Body of pancreas (tissue), 4 donors: Measurements from ENCODE around the gene GPR27. TPM values are rescaled to one million over a fixed set of nuclear protein-coding genes. Genes with fewer than 3 reads are reported as not detected.
A peak's percentile ranks its signal among the peaks of the same experiment; 100 is the strongest.

Source experiments
- ATAC-seq: fragments of 150-250 bp; one replicate; pipeline ENCODE4 v1.9.1; 2016
- DNase-seq, 4 donors: peaks; one replicate each; pipeline ENCODE4 v3.0.0-alpha.2; 2019
- H3K27ac ChIP-seq, 4 donors: fragments of 200-600 bp; sonication (generic); 1 replicate in 3 of 4; 2 replicates in 1 of 4; pipeline versions ENCODE4 v1.5.1 to v1.6.1; 2016 to 2019; ENCODE audit warnings: mild to moderate bottlenecking in 1 of 4, mixed read lengths in 1 of 4, moderate library complexity in 1 of 4
- H3K27me3 ChIP-seq, 2 donors: fragments of 200-600 bp; sonication (generic); one replicate each; pipeline ENCODE4 v1.6.0; 2016; ENCODE audit warnings: mild to moderate bottlenecking in 1 of 2
- H3K36me3 ChIP-seq, 2 donors: fragments of 200-600 bp; sonication (generic); replicated peaks in 1 of 2; 2 replicates each; pipeline ENCODE4 v1.5.1; 2016; ENCODE audit warnings: low read depth in 2 of 2; ENCODE audit not compliant: insufficient read depth in 1 of 2
- H3K4me1 ChIP-seq: fragments of 200-600 bp; sonication (generic); one replicate; pipeline ENCODE4 v1.6.0; 2016
- H3K4me3 ChIP-seq, 2 donors: fragments of 200-600 bp; sonication (generic); 1 replicate in 1 of 2; 2 replicates in 1 of 2; pipeline ENCODE4 v1.5.1; 2016 to 2019
- H3K9me3 ChIP-seq, 3 donors: fragments of 200-600 bp; sonication (generic); 1 replicate in 2 of 3; 2 replicates in 1 of 3; pipeline ENCODE4 v1.5.1; 2016
- POLR2A ChIP-seq, 3 donors: fragments of 450-650 bp; IDR thresholded peaks; one replicate each; pipeline ENCODE4 v1.6.1; 2016; ENCODE audit warnings: antibody characterized with exemption in 3 of 3, mild to moderate bottlenecking in 2 of 3
- whole genome bisulfite sequencing, 2 donors: methylation state at CpG; one replicate each; pipeline ENCODE4 v1.1.5; 2017; 5-methylcytosine and 5-hydroxymethylcytosine counted together
- intact Hi-C: fragments of 100-400 bp; cut with DNase I; formaldehyde crosslinking; loops from one replicate; pipeline ENCODE4 v1.15.1; 2023
- total RNA-seq, 2 donors: library from RNA; depleted of rRNA; stranded (reverse); fragments of >200 nt; gene quantifications; one replicate each; pipeline ENCODE4 v1.1.0, GENCODE V29; 2016
- TF ChIP-seq, protein P1 (sequence below), 7 experiments: fragments of 450-650 bp in 4 of 7; fragments of 200-600 bp in 3 of 7; sonication (generic) in 3 of 7; IDR thresholded peaks; one replicate each; pipeline ENCODE4 v1.5.1; 2016 to 2019; ENCODE audit warnings: antibody characterized with exemption in 7 of 7

Gene GPR27
- total RNA-seq, 2 donors from 2014 or later: 0.33 to 2.3 TPM

DNA sequence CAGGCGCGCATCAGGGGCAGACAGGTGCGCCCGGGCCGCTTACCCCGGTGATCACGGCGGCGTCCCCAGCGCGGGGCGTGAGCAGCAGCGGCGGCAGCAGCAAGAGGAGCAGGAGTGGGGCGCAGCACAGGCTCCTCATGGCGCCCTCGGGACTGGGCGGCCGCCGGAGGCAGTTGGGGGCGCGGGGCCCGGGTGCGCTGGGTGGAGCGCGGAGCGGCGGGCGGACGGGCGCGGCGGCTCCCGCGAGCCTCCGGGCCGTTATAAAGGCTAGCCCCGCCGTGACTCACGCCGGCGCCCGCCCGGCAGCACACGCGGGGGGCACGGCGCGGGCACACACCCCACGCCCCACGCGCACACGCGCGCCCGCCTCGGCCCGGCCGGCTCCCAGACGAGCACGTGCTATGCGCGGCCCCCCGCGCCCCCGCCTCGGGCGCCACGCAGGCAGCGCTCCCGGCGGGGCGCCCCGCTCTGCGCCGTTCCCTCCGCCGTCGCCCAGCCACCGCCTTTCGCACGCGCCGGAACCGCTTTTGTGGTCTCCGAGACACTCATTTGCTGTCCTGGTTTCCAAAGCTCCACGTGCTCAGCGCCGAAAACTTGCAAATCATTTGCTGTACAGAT lies 31.4 kb downstream of the GPR27 start, which contains the start of gene PROK2:
TSS of gene PROK2 (minus strand) at position 235 of the 618 bp plus-strand sequence. CDS start at position 139, 96 bp downstream.
- Histone ChIP-seq H3K36me3 (no peaks in the 10 kb centered on the region), H3K9me3 (no peaks in the 10 kb centered on the region), H3K4me3 (no peak within 1 kb of the TSS), H3K27ac (no peak within 1 kb of the TSS), H3K27me3 (peaks cover 0 to 18% of the 10 kb centered on the region in 2 donors), H3K4me1 (peaks cover 16% of the 10 kb centered on the region)
- peak in 1 of 4 donors; percentile 15 for DNase-seq
- intact Hi-C loops: no loop called here
- peak; percentile 33 for ATAC-seq
- 0 to 1% methylated on average over 2 to 61 of the region's 89 CpGs for WGBS, 2 donors
- no peak for TF ChIP-seq POLR2A (IDR thresholded peaks at IDR 0.05)
- TF ChIP-seq, protein P1, sequence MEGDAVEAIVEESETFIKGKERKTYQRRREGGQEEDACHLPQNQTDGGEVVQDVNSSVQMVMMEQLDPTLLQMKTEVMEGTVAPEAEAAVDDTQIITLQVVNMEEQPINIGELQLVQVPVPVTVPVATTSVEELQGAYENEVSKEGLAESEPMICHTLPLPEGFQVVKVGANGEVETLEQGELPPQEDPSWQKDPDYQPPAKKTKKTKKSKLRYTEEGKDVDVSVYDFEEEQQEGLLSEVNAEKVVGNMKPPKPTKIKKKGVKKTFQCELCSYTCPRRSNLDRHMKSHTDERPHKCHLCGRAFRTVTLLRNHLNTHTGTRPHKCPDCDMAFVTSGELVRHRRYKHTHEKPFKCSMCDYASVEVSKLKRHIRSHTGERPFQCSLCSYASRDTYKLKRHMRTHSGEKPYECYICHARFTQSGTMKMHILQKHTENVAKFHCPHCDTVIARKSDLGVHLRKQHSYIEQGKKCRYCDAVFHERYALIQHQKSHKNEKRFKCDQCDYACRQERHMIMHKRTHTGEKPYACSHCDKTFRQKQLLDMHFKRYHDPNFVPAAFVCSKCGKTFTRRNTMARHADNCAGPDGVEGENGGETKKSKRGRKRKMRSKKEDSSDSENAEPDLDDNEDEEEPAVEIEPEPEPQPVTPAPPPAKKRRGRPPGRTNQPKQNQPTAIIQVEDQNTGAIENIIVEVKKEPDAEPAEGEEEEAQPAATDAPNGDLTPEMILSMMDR (IDR thresholded peaks at IDR 0.05): no peak

DNA sequence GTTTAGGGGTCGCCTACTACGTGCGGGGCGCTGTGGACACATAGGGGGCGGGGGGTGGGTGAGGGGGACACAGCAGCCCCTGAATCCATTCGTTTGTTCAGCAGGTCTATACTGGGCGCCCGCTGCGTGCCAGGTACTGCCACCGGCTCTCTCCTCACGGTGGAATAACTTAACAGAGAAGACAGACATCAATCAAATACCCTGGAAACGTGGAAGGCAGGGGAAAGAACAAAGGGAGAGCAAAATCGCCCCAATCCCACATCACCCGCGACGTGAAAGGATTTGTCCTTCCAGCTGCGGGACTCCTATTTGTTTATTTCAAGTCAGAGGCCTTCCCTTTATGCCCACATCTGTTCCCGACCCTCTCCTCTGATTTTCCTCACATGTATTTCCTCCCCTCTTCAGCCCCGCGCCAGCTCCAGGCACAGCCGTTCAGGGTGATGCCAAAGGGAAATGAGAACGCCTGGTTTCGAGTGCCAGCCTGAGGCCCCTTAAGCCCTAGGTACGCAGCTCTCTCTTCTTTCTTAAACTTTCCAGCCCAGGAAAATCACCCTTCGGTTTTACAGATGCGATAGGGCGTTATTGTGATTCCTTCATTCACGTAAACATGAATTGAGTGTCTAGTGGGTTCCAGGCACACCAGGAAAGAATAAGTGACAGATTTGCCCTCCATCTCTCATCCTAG lies 32.0 kb downstream of the GPR27 start:
- no peak for ATAC-seq
- no peaks in the 10 kb centered on the region for H3K9me3 ChIP-seq
- no peak for DNase-seq
- intact Hi-C loops: no loop called here
- no peak for TF ChIP-seq POLR2A (IDR thresholded peaks at IDR 0.05)
- TF ChIP-seq, protein P1 (IDR thresholded peaks at IDR 0.05): no peak
- H3K4me1 ChIP-seq: peaks cover 16% of the 10 kb centered on the region
- 11 to 12% methylated on average over 22 to 28 of the region's 28 CpGs for WGBS, 2 donors
- no peak overlapping the region for H3K27ac ChIP-seq
- peaks cover 0 to 18% of the 10 kb centered on the region in 2 donors for H3K27me3 ChIP-seq
- no peak overlapping the region for H3K4me3 ChIP-seq
- no peaks in the 10 kb centered on the region for H3K36me3 ChIP-seq

- TF ChIP-seq, protein P1 (IDR thresholded peaks at IDR 0.05): no peak
- TF ChIP-seq POLR2A (IDR thresholded peaks at IDR 0.05): no peak
- Histone ChIP-seq H3K4me3 (no peak overlapping the region), H3K27ac (no peak overlapping the region), H3K36me3 (no peaks in the 10 kb centered on the region), H3K9me3 (no peaks in the 10 kb centered on the region), H3K27me3 (peaks cover 0 to 18% of the 10 kb centered on the region in 2 donors), H3K4me1 (peaks cover 16% of the 10 kb centered on the region)
- ATAC-seq (no peak), DNase-seq (no peak)
- intact Hi-C loops: no loop called here
- 27 to 31% methylated on average over 8 of the region's 8 CpGs for WGBS, 2 donors
Observed at GRCh38 chr3:71786217-71786549, 32.5 kb downstream of the GPR27 start.

DNA sequence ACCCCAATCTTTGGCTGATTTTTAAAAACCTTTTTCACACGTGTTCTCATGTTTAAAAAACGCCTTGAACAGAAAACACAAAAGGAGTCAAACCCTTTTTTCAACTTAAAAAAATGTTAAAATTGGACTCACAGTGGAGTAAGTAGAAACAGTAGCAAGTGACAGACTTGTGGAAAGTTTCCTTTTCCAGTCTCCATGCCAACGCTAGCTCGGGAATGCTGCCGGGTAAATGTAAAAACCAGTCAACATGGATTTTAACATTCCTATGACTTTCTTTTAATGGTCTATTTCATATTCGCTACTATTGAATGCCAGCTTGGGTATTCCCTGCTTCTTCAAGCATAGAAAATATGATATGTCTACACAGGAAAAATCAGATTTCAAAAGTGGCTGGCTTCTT lies 32.9 kb downstream of the GPR27 start:
- intact Hi-C loops: no loop called here
- no peak overlapping the region for H3K27ac ChIP-seq
- 47 to 63% methylated on average over 6 of the region's 6 CpGs for WGBS, 2 donors
- H3K27me3 ChIP-seq: peaks cover 0 to 18% of the 10 kb centered on the region in 2 donors
- H3K36me3 ChIP-seq: no peaks in the 10 kb centered on the region
- ATAC-seq (no peak), DNase-seq (no peak)
- TF ChIP-seq, protein P1 (IDR thresholded peaks at IDR 0.05): no peak
- no peak for TF ChIP-seq POLR2A (IDR thresholded peaks at IDR 0.05)
- no peak overlapping the region for H3K4me3 ChIP-seq
- peaks cover 16% of the 10 kb centered on the region for H3K4me1 ChIP-seq
- H3K9me3 ChIP-seq: no peaks in the 10 kb centered on the region
